Measurements from ENCODE around the gene SIX3.

The SIX3 gene

DNA sequence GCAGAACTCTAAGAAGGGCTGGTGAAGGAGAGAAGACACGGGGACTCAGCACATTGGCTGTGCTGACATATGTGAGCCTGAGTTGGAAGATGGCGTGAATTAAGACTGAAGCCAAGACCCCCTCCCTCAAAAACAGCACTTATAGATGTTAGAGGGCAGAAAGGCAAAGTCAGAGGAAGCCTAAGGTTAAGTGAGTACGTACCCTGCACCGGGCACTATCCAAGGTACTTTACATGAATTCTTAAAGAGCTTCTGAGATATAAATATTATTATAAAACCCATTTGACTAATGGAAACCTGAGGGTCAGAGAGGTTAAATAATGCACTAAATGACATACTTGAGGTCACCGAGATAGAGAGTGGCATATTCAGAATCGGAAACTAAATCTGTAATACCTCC, 25.6 kb downstream of the SIX3 start:
- H3K79me2 ChIP-seq (ENCODE audit: low read length) = no peaks in the 10 kb centered on the region
- no peak overlapping the region for H3K27ac ChIP-seq (ENCODE audit: low read length)
- TF ChIP-seq EZH2phosphoT487 (IDR thresholded peaks at IDR 0.05; ENCODE audit: low read depth) = no peak
- no peak for TF ChIP-seq CTCF (IDR thresholded peaks at IDR 0.05; ENCODE audit: low read depth, low read length)
- no peak overlapping the region for H3K4me2 ChIP-seq (ENCODE audit: low read length)
- H3K4me1 ChIP-seq (ENCODE audit: low read length) = no peaks in the 10 kb centered on the region
- H4K20me1 ChIP-seq (ENCODE audit: insufficient read depth, low read length) = no peaks in the 10 kb centered on the region
- H3K36me3 ChIP-seq (replicated peaks; ENCODE audit: low read depth, low read length) = no peaks in the 10 kb centered on the region
- H2AFZ ChIP-seq (ENCODE audit: low read depth, low read length) = no peak overlapping the region
- H3K9ac ChIP-seq (ENCODE audit: low read length) = no peak overlapping the region
- no peaks in the 10 kb centered on the region for H3K27me3 ChIP-seq (ENCODE audit: low read depth, low read length)
- no peaks in the 10 kb centered on the region for H3K9me3 ChIP-seq (ENCODE audit: insufficient read depth, low read length)
- no peak overlapping the region for H3K4me3 ChIP-seq (ENCODE audit: low read length)

- TF ChIP-seq CTCF (IDR thresholded peaks at IDR 0.05; ENCODE audit: low read depth, low read length) = no peak
- no peak for TF ChIP-seq EZH2phosphoT487 (IDR thresholded peaks at IDR 0.05; ENCODE audit: low read depth)
- Histone ChIP-seq H3K27me3 (ENCODE audit: low read depth, low read length) (no peaks in the 10 kb centered on the region), H3K4me2 (ENCODE audit: low read length) (no peak overlapping the region), H3K9me3 (ENCODE audit: insufficient read depth, low read length) (no peaks in the 10 kb centered on the region), H3K4me3 (ENCODE audit: low read length) (no peak overlapping the region), H3K27ac (ENCODE audit: low read length) (no peak overlapping the region), H3K9ac (ENCODE audit: low read length) (no peak overlapping the region), H4K20me1 (ENCODE audit: insufficient read depth, low read length) (no peaks in the 10 kb centered on the region), H2AFZ (ENCODE audit: low read depth, low read length) (no peak overlapping the region), H3K79me2 (ENCODE audit: low read length) (no peaks in the 10 kb centered on the region), H3K36me3 (replicated peaks; ENCODE audit: low read depth, low read length) (no peaks in the 10 kb centered on the region), H3K4me1 (ENCODE audit: low read length) (no peaks in the 10 kb centered on the region)
These were observed 26.4 kb downstream of the SIX3 start for GRCh38 chr2:44967727-44968432.

- no peak overlapping the region for H3K27ac ChIP-seq (ENCODE audit: low read length)
- TF ChIP-seq CTCF (IDR thresholded peaks at IDR 0.05; ENCODE audit: low read depth, low read length) = no peak
- TF ChIP-seq EZH2phosphoT487 (IDR thresholded peaks at IDR 0.05; ENCODE audit: low read depth) = no peak
- no peaks in the 10 kb centered on the region for H3K27me3 ChIP-seq (ENCODE audit: low read depth, low read length)
- H3K4me3 ChIP-seq (ENCODE audit: low read length) = no peak overlapping the region
- no peak overlapping the region for H3K9ac ChIP-seq (ENCODE audit: low read length)
- no peak overlapping the region for H2AFZ ChIP-seq (ENCODE audit: low read depth, low read length)
- H3K79me2 ChIP-seq (ENCODE audit: low read length) = no peaks in the 10 kb centered on the region
- no peaks in the 10 kb centered on the region for H3K36me3 ChIP-seq (replicated peaks; ENCODE audit: low read depth, low read length)
- H3K4me2 ChIP-seq (ENCODE audit: low read length) = no peak overlapping the region
- peaks cover 8% of the 10 kb centered on the region for H3K4me1 ChIP-seq (ENCODE audit: low read length)
- H4K20me1 ChIP-seq (ENCODE audit: insufficient read depth, low read length) = no peaks in the 10 kb centered on the region
- H3K9me3 ChIP-seq (ENCODE audit: insufficient read depth, low read length) = no peaks in the 10 kb centered on the region
These were observed 28.4 kb downstream of the SIX3 start for GRCh38 chr2:44969936-44970335.

- H3K9me3 ChIP-seq (ENCODE audit: insufficient read depth, low read length) = no peaks in the 10 kb centered on the region
- H4K20me1 ChIP-seq (ENCODE audit: insufficient read depth, low read length) = no peaks in the 10 kb centered on the region
- no peak overlapping the region for H3K4me3 ChIP-seq (ENCODE audit: low read length)
- no peak overlapping the region for H2AFZ ChIP-seq (ENCODE audit: low read depth, low read length)
- no peaks in the 10 kb centered on the region for H3K27me3 ChIP-seq (ENCODE audit: low read depth, low read length)
- no peak overlapping the region for H3K4me2 ChIP-seq (ENCODE audit: low read length)
- TF ChIP-seq EZH2phosphoT487 (IDR thresholded peaks at IDR 0.05; ENCODE audit: low read depth) (no peak), CTCF (IDR thresholded peaks at IDR 0.05; ENCODE audit: low read depth, low read length) (no peak)
- H3K9ac ChIP-seq (ENCODE audit: low read length) = no peak overlapping the region
- no peak overlapping the region for H3K27ac ChIP-seq (ENCODE audit: low read length)
- no peaks in the 10 kb centered on the region for H3K36me3 ChIP-seq (replicated peaks; ENCODE audit: low read depth, low read length)
- H3K79me2 ChIP-seq (ENCODE audit: low read length) = no peaks in the 10 kb centered on the region
- peaks cover 8% of the 10 kb centered on the region for H3K4me1 ChIP-seq (ENCODE audit: low read length)
These were observed 29.4 kb downstream of the SIX3 start for GRCh38 chr2:44970846-44971450.

Measured in OCI-LY3 (cell line).